Thymus (tissue), 11 donors: ENCODE results near the gene KIRREL3. TPM values are rescaled to one million over a fixed set of nuclear protein-coding genes. Genes with fewer than 3 reads are reported as not detected.

Source experiments
- DNase-seq, 9 donors: peaks; one replicate each; pipeline ENCODE4 v3.0.0-alpha.2; 2013; ENCODE audit warnings: low spot score in 9 of 9, low read depth in 6 of 9, missing footprints in 1 of 9
- H3K27ac ChIP-seq, 2 donors: one replicate each; pipeline ENCODE4 v1.5.1; 2013; ENCODE audit warnings: control low read depth in 1 of 2, low read depth in 1 of 2, low read length in 1 of 2, mild to moderate bottlenecking in 1 of 2, moderate library complexity in 1 of 2
- H3K27me3 ChIP-seq, 2 donors: one replicate each; pipeline ENCODE4 v1.5.1; 2013; ENCODE audit warnings: low read length in 1 of 2; ENCODE audit not compliant: control insufficient read depth in 2 of 2, insufficient read depth in 1 of 2
- H3K36me3 ChIP-seq, 2 donors: one replicate each; pipeline ENCODE4 v1.5.1; 2013; ENCODE audit warnings: low read length in 1 of 2, mild to moderate bottlenecking in 1 of 2, moderate library complexity in 1 of 2; ENCODE audit not compliant: control insufficient read depth in 2 of 2, insufficient read depth in 2 of 2
- H3K4me1 ChIP-seq, 2 donors: one replicate each; pipeline ENCODE4 v1.5.1; 2013; ENCODE audit warnings: low read length in 2 of 2; ENCODE audit not compliant: control insufficient read depth in 2 of 2, insufficient read depth in 2 of 2
- H3K4me3 ChIP-seq, 2 donors: one replicate each; pipeline ENCODE4 v1.5.1; 2013; ENCODE audit warnings: low read length in 2 of 2, control low read depth in 1 of 2, mild to moderate bottlenecking in 1 of 2
- H3K9me3 ChIP-seq, 2 donors: one replicate each; pipeline ENCODE4 v1.5.1; 2013; ENCODE audit warnings: low read length in 1 of 2, mild to moderate bottlenecking in 1 of 2; ENCODE audit not compliant: control insufficient read depth in 2 of 2, insufficient read depth in 1 of 2
- WGBS: extraction: QIAGEN DNeasy Blood & Tissue Kit; methylation state at CpG from one replicate; pipeline ENCODE4 v1.1.7; 2013; 5-methylcytosine and 5-hydroxymethylcytosine counted together
- polyA plus RNA-seq: library from polyadenylated mRNA; stranded (reverse); fragments of 200-250 nt; gene quantifications from one replicate; pipeline ENCODE4 v1.2.3, GENCODE V29; 2013
- total RNA-seq: library from RNA; stranded (reverse); fragments of 120-200 nt; gene quantifications from one replicate; pipeline ENCODE4 v1.2.4, GENCODE V29; 2013
- donor health status: healthy.

Gene KIRREL3
- total and polyA plus RNA-seq, 2 donors = 0.09 to 0.14 TPM

DNA sequence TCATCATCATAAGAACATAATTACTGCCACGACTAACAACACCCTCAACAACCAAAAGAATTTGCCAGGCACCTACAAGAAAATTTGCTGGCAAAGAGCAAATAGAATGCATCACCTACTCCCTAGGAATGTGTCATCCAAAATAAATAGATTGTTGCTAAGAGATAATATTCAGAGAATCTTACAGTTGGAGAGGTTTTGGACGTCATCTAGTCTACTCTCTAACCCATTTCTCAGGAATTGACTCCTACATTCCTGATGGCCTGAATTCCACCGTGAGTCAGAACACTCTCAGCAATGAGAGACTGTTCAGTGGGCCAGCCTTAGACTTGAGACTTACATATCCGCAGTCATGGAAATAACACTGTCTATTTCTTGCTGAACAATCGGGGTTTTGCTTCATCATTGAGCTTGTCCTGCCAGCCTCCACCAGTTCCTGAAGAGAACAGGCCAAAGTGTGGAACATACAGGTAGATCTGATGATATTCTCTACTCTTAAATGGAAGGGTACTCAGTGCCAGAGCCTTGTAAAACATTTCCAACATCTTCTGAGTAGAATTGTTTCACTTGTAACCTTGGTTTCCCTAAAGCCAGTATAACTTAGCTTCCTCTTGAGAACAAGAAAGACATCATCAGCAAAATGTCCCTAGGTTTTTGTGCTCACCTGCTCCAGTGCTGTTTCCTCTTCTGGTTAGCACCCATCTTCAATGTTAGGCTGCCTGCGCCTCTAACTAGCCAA, 8.3 kb downstream of the KIRREL3 start:
- Histone ChIP-seq H3K36me3 (no peaks in the 10 kb centered on the region), H3K27ac (no peak overlapping the region), H3K9me3 (no peaks in the 10 kb centered on the region), H3K27me3 (peaks cover 0 to 28% of the 10 kb centered on the region in 2 donors), H3K4me3 (no peak overlapping the region), H3K4me1 (no peaks in the 10 kb centered on the region)
- WGBS = 89% methylated on average over 6 of the region's 6 CpGs
- no peak for DNase-seq

DNA sequence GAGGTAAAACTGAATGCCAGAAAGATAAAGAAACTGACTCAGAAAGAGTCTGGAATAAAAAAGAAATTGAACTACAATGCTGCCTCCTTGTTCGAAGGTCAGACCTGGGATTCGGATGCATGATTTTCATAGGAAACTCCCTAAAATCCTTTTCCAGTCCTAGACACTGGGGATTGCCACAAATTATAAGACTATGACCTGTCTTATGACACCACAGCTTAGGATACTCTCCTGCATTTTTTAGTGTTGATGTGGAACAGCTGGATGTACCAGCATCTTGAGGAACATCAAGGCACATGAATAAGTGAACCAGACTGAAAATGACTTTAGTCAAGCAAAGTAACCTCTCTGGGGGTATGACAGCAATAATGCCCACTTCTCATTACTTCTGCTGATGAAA, 9.0 kb downstream of the KIRREL3 start:
- H3K36me3 ChIP-seq = no peaks in the 10 kb centered on the region
- H3K4me1 ChIP-seq = no peaks in the 10 kb centered on the region
- H3K4me3 ChIP-seq = no peak overlapping the region
- H3K9me3 ChIP-seq = no peaks in the 10 kb centered on the region
- peaks cover 0 to 24% of the 10 kb centered on the region in 2 donors for H3K27me3 ChIP-seq
- WGBS = 94% methylated on average over 2 of the region's 2 CpGs
- H3K27ac ChIP-seq = no peak overlapping the region
- DNase-seq = no peak

DNA sequence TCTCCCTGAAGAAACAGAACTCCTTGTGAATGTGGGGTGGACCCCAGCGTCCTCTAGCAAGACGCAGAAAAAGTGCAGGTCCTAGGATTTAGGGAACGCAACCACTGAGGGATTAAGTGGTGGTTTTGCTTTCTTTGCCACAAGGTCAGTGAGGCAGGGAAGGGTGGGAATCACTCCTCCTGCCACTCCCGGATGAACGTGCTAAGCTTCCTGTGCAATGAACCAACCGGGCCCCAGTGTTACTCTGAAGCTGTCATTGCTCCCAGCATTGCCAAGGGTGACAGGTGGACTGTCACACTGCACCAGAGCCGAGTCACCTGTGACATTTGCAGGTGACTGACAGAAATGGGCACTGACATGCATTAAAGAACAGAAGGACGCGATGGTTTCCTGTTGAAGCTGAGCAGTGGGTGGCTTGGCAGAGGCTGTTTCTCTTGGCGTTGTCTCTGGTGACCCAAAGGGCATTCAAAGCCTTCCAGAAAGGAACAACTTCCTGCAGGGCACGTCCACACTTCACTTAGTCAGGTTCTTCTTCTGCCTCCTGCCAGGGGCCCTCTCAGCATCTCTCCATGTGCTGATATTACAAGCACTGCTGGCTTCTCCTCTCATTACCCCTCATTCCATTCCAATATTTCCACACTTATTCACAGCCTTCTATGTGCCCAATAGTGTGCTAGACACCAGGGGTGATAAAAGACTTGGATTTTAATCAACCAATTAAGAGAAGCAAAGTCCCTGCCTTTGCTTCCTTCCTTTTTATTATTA, 9.7 kb downstream of the KIRREL3 start:
- DNase-seq = no peak
- H3K27me3 ChIP-seq = peaks cover 0 to 20% of the 10 kb centered on the region in 2 donors
- no peaks in the 10 kb centered on the region for H3K4me1 ChIP-seq
- H3K4me3 ChIP-seq = no peak overlapping the region
- no peak overlapping the region for H3K27ac ChIP-seq
- H3K9me3 ChIP-seq = no peaks in the 10 kb centered on the region
- WGBS = 57% methylated on average over 11 of the region's 11 CpGs
- no peaks in the 10 kb centered on the region for H3K36me3 ChIP-seq

DNA sequence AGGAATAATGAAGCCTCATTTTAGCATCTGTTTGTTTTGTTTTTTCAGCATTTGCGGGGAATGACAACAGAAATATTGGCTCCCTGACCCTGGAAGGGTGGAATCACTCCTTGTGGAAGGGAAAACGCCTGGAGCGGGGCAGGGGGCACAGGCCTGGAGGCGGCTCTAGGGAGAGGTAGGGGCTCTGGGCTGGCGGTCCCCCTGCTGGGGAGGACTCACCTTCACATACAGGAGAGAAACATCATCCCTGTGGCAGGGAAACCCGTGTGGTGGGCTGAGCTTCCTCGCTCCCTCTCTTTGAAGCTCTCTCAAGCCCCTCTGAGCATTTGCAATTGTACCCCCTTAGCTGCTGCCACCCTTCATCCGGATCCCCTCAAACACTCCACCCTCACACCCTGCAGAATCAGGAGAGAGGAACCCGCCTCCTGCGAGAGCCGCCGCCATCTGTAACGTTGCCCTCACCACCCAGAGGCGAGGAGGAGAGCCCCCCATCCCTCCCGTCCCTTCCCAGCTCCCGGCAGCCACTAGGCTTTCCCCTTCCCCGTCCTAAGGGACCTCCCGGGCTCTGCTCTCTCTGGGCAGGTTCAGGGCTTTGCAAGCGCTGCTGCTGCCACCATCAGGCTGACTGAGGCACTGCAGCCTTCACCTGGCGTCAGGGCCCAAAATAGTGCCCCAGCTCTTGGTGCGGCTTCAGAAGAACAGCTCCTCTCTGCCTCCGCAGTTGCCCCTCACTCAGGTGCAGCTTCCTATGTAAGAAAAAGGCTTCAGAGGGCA, 10.4 kb downstream of the KIRREL3 start:
- Histone ChIP-seq H3K9me3 (no peaks in the 10 kb centered on the region), H3K4me3 (no peak overlapping the region), H3K27ac (no peak overlapping the region), H3K4me1 (no peaks in the 10 kb centered on the region), H3K36me3 (no peaks in the 10 kb centered on the region), H3K27me3 (peaks cover 0 to 17% of the 10 kb centered on the region in 2 donors)
- DNase-seq = peak in 8 of 9 donors; percentile 9 to 53 (median 28)
- 31% methylated on average over 22 of the region's 22 CpGs for WGBS

DNA sequence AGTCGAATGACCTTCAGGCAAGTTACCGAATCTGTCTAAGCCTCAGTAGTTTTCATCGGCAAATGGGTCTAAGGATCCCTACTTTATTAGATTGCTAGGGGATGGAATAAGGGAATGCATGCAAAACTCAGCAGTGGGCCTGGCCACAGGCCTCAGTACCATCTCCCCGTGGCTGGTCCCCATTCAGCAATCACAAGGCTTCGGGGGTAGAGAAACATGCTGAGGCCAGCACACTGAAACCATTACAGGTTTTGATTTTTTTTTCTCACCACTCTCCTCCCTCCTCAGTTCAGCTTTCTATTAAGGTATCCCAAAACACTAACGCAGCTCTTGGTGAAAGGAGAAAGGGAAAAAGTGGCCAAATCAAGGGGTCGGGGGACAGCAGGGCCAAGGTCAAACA, 11.9 kb downstream of the KIRREL3 start:
- Histone ChIP-seq H3K9me3 (no peaks in the 10 kb centered on the region), H3K4me3 (no peak overlapping the region), H3K27me3 (peaks cover 0 to 17% of the 10 kb centered on the region in 2 donors), H3K36me3 (no peaks in the 10 kb centered on the region), H3K4me1 (no peaks in the 10 kb centered on the region), H3K27ac (no peak overlapping the region)
- no peak for DNase-seq
- 95% methylated on average over 7 of the region's 7 CpGs for WGBS

DNA sequence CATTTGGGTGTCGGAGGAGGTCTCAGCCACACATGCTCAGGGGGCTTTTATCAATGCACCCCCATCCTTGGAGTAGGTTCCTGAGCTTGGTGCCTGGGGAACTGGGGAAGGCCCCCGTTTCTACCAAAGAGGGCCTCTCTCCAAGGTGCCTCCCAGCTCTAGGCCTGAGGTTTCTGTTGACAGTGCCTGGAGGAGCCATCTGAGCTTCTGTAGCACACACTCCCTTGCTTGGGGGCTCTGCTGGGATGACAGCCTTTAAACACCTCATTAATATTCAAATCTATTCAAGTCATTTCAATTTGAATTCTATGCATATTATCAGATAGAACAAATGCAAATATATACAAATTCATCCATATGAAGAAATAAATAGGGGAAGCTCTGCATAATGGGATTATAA, 18.9 kb downstream of the KIRREL3 start:
- DNase-seq = no peak
- 85% methylated on average over 2 of the region's 2 CpGs for WGBS
- no peaks in the 10 kb centered on the region for H3K4me1 ChIP-seq
- no peak overlapping the region for H3K27ac ChIP-seq
- no peaks in the 10 kb centered on the region for H3K36me3 ChIP-seq
- H3K27me3 ChIP-seq = no peaks in the 10 kb centered on the region
- H3K9me3 ChIP-seq = no peaks in the 10 kb centered on the region
- H3K4me3 ChIP-seq = no peak overlapping the region

DNA sequence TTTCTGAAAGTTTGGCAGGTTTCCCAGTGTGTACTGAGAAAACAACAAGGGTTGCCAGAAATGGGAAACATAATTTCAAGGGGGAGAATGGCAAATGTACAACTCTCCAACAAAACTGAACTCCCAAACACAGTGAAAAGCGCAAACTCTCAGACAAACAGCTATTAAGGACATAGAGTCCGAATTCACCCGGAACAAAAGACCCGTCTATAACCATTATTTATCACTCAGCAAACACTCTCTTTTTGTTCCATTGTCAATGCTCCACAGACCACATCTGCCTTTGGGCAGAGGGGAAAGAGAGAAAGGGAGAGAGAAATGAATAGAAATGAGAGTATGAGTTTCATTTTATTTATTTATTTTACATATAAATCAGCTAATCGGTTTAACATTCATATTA, 21.7 kb downstream of the KIRREL3 start:
- H3K27ac ChIP-seq = no peak overlapping the region
- 84% methylated on average over 5 of the region's 5 CpGs for WGBS
- no peaks in the 10 kb centered on the region for H3K9me3 ChIP-seq
- no peaks in the 10 kb centered on the region for H3K27me3 ChIP-seq
- no peak overlapping the region for H3K4me3 ChIP-seq
- DNase-seq = no peak
- no peaks in the 10 kb centered on the region for H3K4me1 ChIP-seq
- H3K36me3 ChIP-seq = no peaks in the 10 kb centered on the region

DNA sequence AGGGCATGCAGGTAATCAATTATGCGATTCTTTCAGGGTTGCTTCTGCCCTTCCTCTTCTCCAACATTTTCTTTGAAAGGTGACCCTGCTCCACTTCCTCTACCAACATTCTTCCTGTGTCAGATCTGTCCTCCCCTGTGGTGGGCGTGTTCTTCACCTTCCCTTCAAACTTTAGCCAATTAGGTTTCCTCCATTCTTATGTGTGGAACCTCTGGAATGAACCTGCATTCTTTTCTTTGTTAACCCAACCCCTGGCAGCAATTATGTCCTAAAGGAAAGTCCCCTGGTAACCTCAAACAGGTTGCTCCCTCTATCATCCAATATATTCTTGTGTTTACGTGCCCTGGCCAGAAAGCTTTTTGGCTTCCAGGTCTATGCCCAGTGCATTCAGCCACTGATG, 22.4 kb downstream of the KIRREL3 start:
- Histone ChIP-seq H3K36me3 (no peaks in the 10 kb centered on the region), H3K4me3 (no peak overlapping the region), H3K27me3 (no peaks in the 10 kb centered on the region), H3K4me1 (no peaks in the 10 kb centered on the region), H3K9me3 (no peaks in the 10 kb centered on the region), H3K27ac (no peak overlapping the region)
- DNase-seq = no peak
- 85% methylated on average over 3 of the region's 3 CpGs for WGBS

DNA sequence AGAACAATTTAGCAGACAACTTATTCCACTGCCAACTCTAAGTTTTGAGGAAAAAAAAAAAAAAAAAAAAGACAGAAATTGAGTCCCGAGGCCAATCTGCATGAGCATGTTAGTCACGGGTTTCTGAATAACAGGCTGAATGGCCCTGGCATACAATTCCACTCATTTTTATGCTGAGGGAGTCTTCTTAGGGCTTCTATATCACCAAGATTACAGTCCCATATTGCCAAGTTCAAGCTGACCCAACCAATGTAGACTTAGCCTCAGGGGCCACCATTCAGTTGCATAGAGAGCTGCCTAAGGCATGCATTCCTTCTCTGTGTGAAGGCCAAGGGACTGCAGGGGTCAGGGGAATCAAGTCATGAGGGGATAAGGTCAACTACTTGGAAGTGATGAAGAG, 27.5 kb downstream of the KIRREL3 start:
- Histone ChIP-seq H3K4me3 (no peak overlapping the region), H3K4me1 (no peaks in the 10 kb centered on the region), H3K27me3 (peaks cover 4 to 14% of the 10 kb centered on the region in 2 donors), H3K27ac (no peak overlapping the region), H3K9me3 (no peaks in the 10 kb centered on the region), H3K36me3 (no peaks in the 10 kb centered on the region)
- DNase-seq = no peak
- WGBS = 97% methylated on average over 2 of the region's 2 CpGs
